ENCODE data around the gene DDX19B.

- TF ChIP-seq POLR2A (IDR thresholded peaks at IDR 0.05; ENCODE audit: low read depth, low read length) (no peak), TAF1 (IDR thresholded peaks at IDR 0.05; ENCODE audit: borderline replicate concordance, low read depth, low read length) (no peak)
These were observed 3.4 kb upstream of the DDX19B start for GRCh38 chr16:70295634-70296033.
